Lung (tissue), 12 donors: ENCODE results near the gene SULT2B1. TPM values are rescaled to one million over a fixed set of nuclear protein-coding genes. Genes with fewer than 3 reads are reported as not detected.

Experiments used
- ATAC-seq: fragments of 200-7000 bp; cut with Tn5 transposase; one replicate; pipeline ENCODE4 v1.9.1; 2020; ENCODE audit warnings: moderate number of reproducible peaks; ENCODE audit not compliant: insufficient read depth, low FRiP score
- DNase-seq, 3 donors: peaks; one replicate each; pipeline ENCODE4 v3.0.0-alpha.2; 2013 to 2017
- H3K27ac ChIP-seq, 2 donors: one replicate each; pipeline ENCODE4 v1.5.1; 2013; ENCODE audit warnings: mild to moderate bottlenecking in 2 of 2, moderate library complexity in 2 of 2, control low read depth in 1 of 2, inconsistent platforms in 1 of 2, low read depth in 1 of 2, low read length in 1 of 2
- H3K27me3 ChIP-seq, 3 donors: one replicate each; pipeline ENCODE4 v1.5.1; 2013; ENCODE audit warnings: low read length in 2 of 3; ENCODE audit not compliant: control insufficient read depth in 3 of 3, insufficient read depth in 3 of 3
- H3K36me3 ChIP-seq, 4 donors: one replicate each; pipeline ENCODE4 v1.5.1; 2013; ENCODE audit warnings: low read length in 4 of 4, mild to moderate bottlenecking in 1 of 4, moderate library complexity in 1 of 4; ENCODE audit not compliant: control insufficient read depth in 4 of 4, insufficient read depth in 4 of 4
- H3K4me1 ChIP-seq, 5 donors: one replicate each; pipeline ENCODE4 v1.5.1; 2013; ENCODE audit warnings: low read length in 5 of 5, mild to moderate bottlenecking in 2 of 5, moderate library complexity in 1 of 5; ENCODE audit not compliant: control insufficient read depth in 5 of 5, insufficient read depth in 5 of 5
- H3K4me3 ChIP-seq: one replicate; pipeline ENCODE4 v1.5.1; 2013; ENCODE audit warnings: mild to moderate bottlenecking, control low read depth, moderate library complexity
- H3K9ac ChIP-seq, 2 donors: one replicate each; pipeline ENCODE4 v1.5.1; 2013; ENCODE audit warnings: low read length in 2 of 2, control low read depth in 1 of 2; ENCODE audit not compliant: insufficient read depth in 1 of 2
- H3K9me3 ChIP-seq, 4 donors: one replicate each; pipeline ENCODE4 v1.5.1; 2013; ENCODE audit warnings: low read length in 3 of 4, mild to moderate bottlenecking in 1 of 4, moderate library complexity in 1 of 4; ENCODE audit not compliant: control insufficient read depth in 4 of 4, insufficient read depth in 3 of 4
- WGBS, 2 donors: extraction: QIAGEN DNeasy Blood & Tissue Kit; methylation state at CpG; one replicate each; pipeline ENCODE4 v1.1.7; 2013; 5-methylcytosine and 5-hydroxymethylcytosine counted together
- polyA plus RNA-seq, 2 donors: library from polyadenylated mRNA; stranded (reverse); fragments of 200-250 nt; gene quantifications; one replicate each; pipeline ENCODE4 v1.2.1, GENCODE V29; 2013
- total RNA-seq, 2 donors: library from RNA; depleted of rRNA in 1 of 2; stranded (reverse); fragments of >200 nt in 1 of 2; gene quantifications; one replicate each; pipeline ENCODE4 v1.2.1, GENCODE V29; 2014 to 2021
- TF ChIP-seq, protein P1 (sequence below): IDR thresholded peaks from 2 replicates; pipeline ENCODE4 v1.5.1; 2012; ENCODE audit warnings: mild to moderate bottlenecking; ENCODE audit errors: control extremely low read depth, extremely low read depth
- donor health status: control.
- donor health status: control.
- donor health status: Bipolar disorder and iron deficiency.
- donor health status: healthy.
- donor health status: DM: yes; HTN: yes; CAD: no.

SULT2B1 gene
- total and polyA plus RNA-seq, 4 donors: 1.2 to 22.9 (median 10.7) TPM

DNA sequence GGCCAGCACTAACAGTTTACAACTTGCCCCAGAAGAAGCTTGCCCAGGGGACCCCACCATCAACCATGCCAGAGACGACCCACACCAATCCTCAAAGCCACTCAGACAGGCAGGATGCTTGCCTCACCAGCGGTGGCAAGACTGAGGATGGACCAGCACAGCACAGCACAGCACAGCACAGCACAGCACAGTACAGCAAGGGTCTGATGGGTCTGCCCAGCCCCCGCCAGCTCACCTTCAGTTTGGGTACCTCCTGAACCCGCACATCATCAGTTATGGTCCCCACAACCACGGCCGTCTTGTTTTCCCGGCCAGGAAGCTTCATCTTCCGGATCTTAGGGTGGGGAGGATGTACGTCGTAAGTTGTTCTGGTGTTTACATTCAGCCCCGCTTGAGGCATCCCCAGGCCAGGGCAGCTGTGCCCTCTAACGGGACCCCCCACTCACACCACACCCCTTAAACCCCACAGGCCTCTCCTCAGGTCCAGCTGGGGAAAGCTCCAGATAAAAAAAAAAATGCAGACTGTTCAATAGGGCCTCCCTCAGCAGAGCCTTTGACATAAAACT lies 64.6 kb downstream of the SULT2B1 start:
- WGBS, 2 donors: 56 to 65% methylated on average over 12 of the region's 12 CpGs
- peak overlapping the region in 1 of 2 donors; percentile 40 for H3K27ac ChIP-seq
- peaks cover 0 to 41% (median 20%) of the 10 kb centered on the region in 5 donors for H3K4me1 ChIP-seq
- ATAC-seq (no peak), DNase-seq (no peak)
- peaks cover 13 to 38% (median 22%) of the 10 kb centered on the region in 4 donors for H3K36me3 ChIP-seq
- no peaks in the 10 kb centered on the region for H3K9me3 ChIP-seq
- TF ChIP-seq, protein P1, sequence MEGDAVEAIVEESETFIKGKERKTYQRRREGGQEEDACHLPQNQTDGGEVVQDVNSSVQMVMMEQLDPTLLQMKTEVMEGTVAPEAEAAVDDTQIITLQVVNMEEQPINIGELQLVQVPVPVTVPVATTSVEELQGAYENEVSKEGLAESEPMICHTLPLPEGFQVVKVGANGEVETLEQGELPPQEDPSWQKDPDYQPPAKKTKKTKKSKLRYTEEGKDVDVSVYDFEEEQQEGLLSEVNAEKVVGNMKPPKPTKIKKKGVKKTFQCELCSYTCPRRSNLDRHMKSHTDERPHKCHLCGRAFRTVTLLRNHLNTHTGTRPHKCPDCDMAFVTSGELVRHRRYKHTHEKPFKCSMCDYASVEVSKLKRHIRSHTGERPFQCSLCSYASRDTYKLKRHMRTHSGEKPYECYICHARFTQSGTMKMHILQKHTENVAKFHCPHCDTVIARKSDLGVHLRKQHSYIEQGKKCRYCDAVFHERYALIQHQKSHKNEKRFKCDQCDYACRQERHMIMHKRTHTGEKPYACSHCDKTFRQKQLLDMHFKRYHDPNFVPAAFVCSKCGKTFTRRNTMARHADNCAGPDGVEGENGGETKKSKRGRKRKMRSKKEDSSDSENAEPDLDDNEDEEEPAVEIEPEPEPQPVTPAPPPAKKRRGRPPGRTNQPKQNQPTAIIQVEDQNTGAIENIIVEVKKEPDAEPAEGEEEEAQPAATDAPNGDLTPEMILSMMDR: no peak
- no peak overlapping the region for H3K9ac ChIP-seq
- H3K4me3 ChIP-seq: no peak overlapping the region
- H3K27me3 ChIP-seq: no peaks in the 10 kb centered on the region

DNA sequence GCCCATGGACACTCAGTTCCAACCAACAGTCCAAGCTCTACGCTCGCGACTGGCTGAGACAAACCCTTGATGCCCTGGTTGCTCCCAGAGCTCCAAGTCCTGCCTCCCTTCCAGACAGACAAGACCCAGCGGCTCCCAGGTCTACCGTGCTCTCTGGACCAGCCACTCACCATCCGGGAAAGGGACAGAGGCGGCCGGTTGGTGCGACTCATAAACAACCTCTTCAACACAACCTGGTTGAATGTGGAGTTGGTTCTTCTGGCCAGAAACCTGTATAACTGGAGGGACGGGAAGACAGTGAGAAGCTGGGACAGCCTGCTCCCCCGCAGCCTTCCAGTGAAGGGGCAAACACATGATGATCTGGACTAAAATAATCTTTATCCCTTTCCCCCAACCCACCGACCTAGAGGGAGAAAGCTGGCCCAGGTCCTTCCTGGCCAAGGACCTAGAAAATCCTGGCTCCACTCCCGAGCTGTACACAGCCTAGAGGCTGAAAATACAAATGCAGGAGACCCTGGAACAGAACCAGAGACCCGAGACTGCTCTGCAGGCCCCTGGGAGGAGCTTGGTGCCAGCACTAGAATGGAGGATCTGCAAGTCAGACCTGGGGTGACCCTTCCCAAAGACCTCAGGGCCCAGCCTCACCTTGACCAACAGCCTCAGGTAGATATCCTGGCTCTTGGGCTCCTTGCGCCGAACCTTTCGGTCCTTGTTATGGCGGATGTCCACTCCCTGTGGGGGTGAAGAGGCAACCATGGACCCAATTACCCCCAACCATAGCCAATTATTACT lies 65.4 kb downstream of the SULT2B1 start:
- DNase-seq: peak in 1 of 3 donors; percentile 64
- H3K27ac ChIP-seq: peak overlapping the region in 1 of 2 donors; percentile 45
- H3K27me3 ChIP-seq: no peaks in the 10 kb centered on the region
- peak overlapping the region; percentile 97 to 99 for H3K9ac ChIP-seq
- whole genome bisulfite sequencing, 2 donors: 61 to 81% methylated on average over 18 of the region's 18 CpGs
- H3K4me1 ChIP-seq: peaks cover 0 to 41% (median 20%) of the 10 kb centered on the region in 5 donors
- TF ChIP-seq, protein P1: no peak
- no peak for ATAC-seq
- peaks cover 13 to 38% (median 23%) of the 10 kb centered on the region in 4 donors for H3K36me3 ChIP-seq
- H3K4me3 ChIP-seq: peak overlapping the region; percentile 22
- H3K9me3 ChIP-seq: no peaks in the 10 kb centered on the region

- Histone ChIP-seq H3K36me3 (peaks cover 13 to 38% (median 24%) of the 10 kb centered on the region in 4 donors), H3K27me3 (no peaks in the 10 kb centered on the region), H3K4me1 (peaks cover 1 to 46% (median 18%) of the 10 kb centered on the region in 5 donors), H3K27ac (peak overlapping the region; percentile 76 to 86), H3K9ac (peak overlapping the region; percentile 97 to 99), H3K9me3 (no peaks in the 10 kb centered on the region), H3K4me3 (peak overlapping the region; percentile 93)
- DNase-seq (no peak), ATAC-seq (no peak)
- TF ChIP-seq, protein P1: no peak
- WGBS, 2 donors: 1% methylated on average over 18 of the region's 18 CpGs
These were observed 66.4 kb downstream of the SULT2B1 start for GRCh38 chr19:48618278-48618915.
